ENCODE results near the gene SSC5D. TPM values are rescaled to one million over a fixed set of nuclear protein-coding genes. Genes with fewer than 3 reads are reported as not detected.

The SSC5D gene
- total and polyA plus RNA-seq, 2 donors = 0.80 to 1.8 TPM

- DNase-seq (ENCODE audit: low read depth in 6 of 9, low spot score in 9 of 9) = no peak
- Histone ChIP-seq H3K4me1 (ENCODE audit: control insufficient read depth in 2 of 2, insufficient read depth in 2 of 2, low read length in 2 of 2) (peaks cover 45 to 73% of the 10 kb centered on the region in 2 donors), H3K27me3 (ENCODE audit: control insufficient read depth in 2 of 2, insufficient read depth in 1 of 2, low read length in 1 of 2) (peaks cover 0 to 34% of the 10 kb centered on the region in 2 donors), H3K4me3 (ENCODE audit: low read length in 2 of 2) (no peak overlapping the region), H3K9me3 (ENCODE audit: control insufficient read depth in 2 of 2, insufficient read depth in 1 of 2, low read length in 1 of 2) (peaks cover 0 to 8% of the 10 kb centered on the region in 2 donors), H3K36me3 (ENCODE audit: control insufficient read depth in 2 of 2, insufficient read depth in 2 of 2, low read length in 1 of 2) (peaks cover 8% of the 10 kb centered on the region in 2 donors), H3K27ac (ENCODE audit: low read depth in 1 of 2, low read length in 1 of 2) (peak overlapping the region in 1 of 2 donors; percentile 32)
- WGBS = 81% methylated on average over 21 of the region's 21 CpGs
Observed at GRCh38 chr19:55489711-55490477, 1.7 kb downstream of the SSC5D start.

- peaks cover 41 to 67% of the 10 kb centered on the region in 2 donors for H3K4me1 ChIP-seq (ENCODE audit: control insufficient read depth in 2 of 2, insufficient read depth in 2 of 2, low read length in 2 of 2)
- DNase-seq (ENCODE audit: low read depth in 6 of 9, low spot score in 9 of 9) = no peak
- no peak overlapping the region for H3K4me3 ChIP-seq (ENCODE audit: low read length in 2 of 2)
- peaks cover 8% of the 10 kb centered on the region in 2 donors for H3K36me3 ChIP-seq (ENCODE audit: control insufficient read depth in 2 of 2, insufficient read depth in 2 of 2, low read length in 1 of 2)
- no peak overlapping the region for H3K27ac ChIP-seq (ENCODE audit: low read depth in 1 of 2, low read length in 1 of 2)
- WGBS = 89% methylated on average over 52 of the region's 52 CpGs
- peaks cover 0 to 34% of the 10 kb centered on the region in 2 donors for H3K27me3 ChIP-seq (ENCODE audit: control insufficient read depth in 2 of 2, insufficient read depth in 1 of 2, low read length in 1 of 2)
- H3K9me3 ChIP-seq (ENCODE audit: control insufficient read depth in 2 of 2, insufficient read depth in 1 of 2, low read length in 1 of 2) = peaks cover 0 to 8% of the 10 kb centered on the region in 2 donors
Observed at GRCh38 chr19:55490478-55491432, 2.5 kb downstream of the SSC5D start.

- H3K27me3 ChIP-seq (ENCODE audit: control insufficient read depth in 2 of 2, insufficient read depth in 1 of 2, low read length in 1 of 2) = peaks cover 0 to 34% of the 10 kb centered on the region in 2 donors
- H3K36me3 ChIP-seq (ENCODE audit: control insufficient read depth in 2 of 2, insufficient read depth in 2 of 2, low read length in 1 of 2) = peaks cover 4 to 8% of the 10 kb centered on the region in 2 donors
- H3K9me3 ChIP-seq (ENCODE audit: control insufficient read depth in 2 of 2, insufficient read depth in 1 of 2, low read length in 1 of 2) = peaks cover 0 to 8% of the 10 kb centered on the region in 2 donors
- peak overlapping the region in 1 of 2 donors; percentile 60 for H3K27ac ChIP-seq (ENCODE audit: low read depth in 1 of 2, low read length in 1 of 2)
- DNase-seq (ENCODE audit: low read depth in 6 of 9, low spot score in 9 of 9) = no peak
- H3K4me1 ChIP-seq (ENCODE audit: control insufficient read depth in 2 of 2, insufficient read depth in 2 of 2, low read length in 2 of 2) = peaks cover 32 to 58% of the 10 kb centered on the region in 2 donors
- no peak overlapping the region for H3K4me3 ChIP-seq (ENCODE audit: low read length in 2 of 2)
- 86% methylated on average over 24 of the region's 24 CpGs for WGBS
Observed at GRCh38 chr19:55491546-55492360, 3.5 kb downstream of the SSC5D start.

- Histone ChIP-seq H3K4me1 (ENCODE audit: control insufficient read depth in 2 of 2, insufficient read depth in 2 of 2, low read length in 2 of 2) (peaks cover 25 to 51% of the 10 kb centered on the region in 2 donors), H3K36me3 (ENCODE audit: control insufficient read depth in 2 of 2, insufficient read depth in 2 of 2, low read length in 1 of 2) (peaks cover 0 to 1% of the 10 kb centered on the region in 2 donors), H3K27ac (ENCODE audit: low read depth in 1 of 2, low read length in 1 of 2) (peak overlapping the region in 1 of 2 donors; percentile 60), H3K4me3 (ENCODE audit: low read length in 2 of 2) (no peak overlapping the region), H3K27me3 (ENCODE audit: control insufficient read depth in 2 of 2, insufficient read depth in 1 of 2, low read length in 1 of 2) (peaks cover 0 to 34% of the 10 kb centered on the region in 2 donors), H3K9me3 (ENCODE audit: control insufficient read depth in 2 of 2, insufficient read depth in 1 of 2, low read length in 1 of 2) (peaks cover 0 to 2% of the 10 kb centered on the region in 2 donors)
- WGBS = 59% methylated on average over 12 of the region's 12 CpGs
- DNase-seq (ENCODE audit: low read depth in 6 of 9, low spot score in 9 of 9) = peak in 1 of 9 donors; percentile 48
Observed at GRCh38 chr19:55492362-55492944, 4.2 kb downstream of the SSC5D start.

- Histone ChIP-seq H3K27ac (ENCODE audit: low read depth in 1 of 2, low read length in 1 of 2) (no peak overlapping the region), H3K4me3 (ENCODE audit: low read length in 2 of 2) (no peak overlapping the region), H3K9me3 (ENCODE audit: control insufficient read depth in 2 of 2, insufficient read depth in 1 of 2, low read length in 1 of 2) (no peaks in the 10 kb centered on the region), H3K27me3 (ENCODE audit: control insufficient read depth in 2 of 2, insufficient read depth in 1 of 2, low read length in 1 of 2) (peaks cover 0 to 34% of the 10 kb centered on the region in 2 donors), H3K4me1 (ENCODE audit: control insufficient read depth in 2 of 2, insufficient read depth in 2 of 2, low read length in 2 of 2) (peaks cover 19 to 47% of the 10 kb centered on the region in 2 donors), H3K36me3 (ENCODE audit: control insufficient read depth in 2 of 2, insufficient read depth in 2 of 2, low read length in 1 of 2) (no peaks in the 10 kb centered on the region)
- no peak for DNase-seq (ENCODE audit: low read depth in 6 of 9, low spot score in 9 of 9)
- 76% methylated on average over 18 of the region's 18 CpGs for WGBS
Observed at GRCh38 chr19:55493052-55493644, 4.9 kb downstream of the SSC5D start.

- no peaks in the 10 kb centered on the region for H3K9me3 ChIP-seq (ENCODE audit: control insufficient read depth in 2 of 2, insufficient read depth in 1 of 2, low read length in 1 of 2)
- 67% methylated on average over 38 of the region's 38 CpGs for WGBS
- no peak for DNase-seq (ENCODE audit: low read depth in 6 of 9, low spot score in 9 of 9)
- no peak overlapping the region for H3K27ac ChIP-seq (ENCODE audit: low read depth in 1 of 2, low read length in 1 of 2)
- no peaks in the 10 kb centered on the region for H3K36me3 ChIP-seq (ENCODE audit: control insufficient read depth in 2 of 2, insufficient read depth in 2 of 2, low read length in 1 of 2)
- peaks cover 0 to 34% of the 10 kb centered on the region in 2 donors for H3K27me3 ChIP-seq (ENCODE audit: control insufficient read depth in 2 of 2, insufficient read depth in 1 of 2, low read length in 1 of 2)
- H3K4me3 ChIP-seq (ENCODE audit: low read length in 2 of 2) = no peak overlapping the region
- peaks cover 19 to 49% of the 10 kb centered on the region in 2 donors for H3K4me1 ChIP-seq (ENCODE audit: control insufficient read depth in 2 of 2, insufficient read depth in 2 of 2, low read length in 2 of 2)
Observed at GRCh38 chr19:55493645-55494171, 5.5 kb downstream of the SSC5D start.

GRCh38 chr19:55494172-55494761 is 6.0 kb downstream of the SSC5D start:
- peaks cover 18 to 49% of the 10 kb centered on the region in 2 donors for H3K4me1 ChIP-seq (ENCODE audit: control insufficient read depth in 2 of 2, insufficient read depth in 2 of 2, low read length in 2 of 2)
- H3K4me3 ChIP-seq (ENCODE audit: low read length in 2 of 2) = no peak overlapping the region
- peak in 1 of 9 donors; percentile 33 for DNase-seq (ENCODE audit: low read depth in 6 of 9, low spot score in 9 of 9)
- H3K27me3 ChIP-seq (ENCODE audit: control insufficient read depth in 2 of 2, insufficient read depth in 1 of 2, low read length in 1 of 2) = peaks cover 0 to 34% of the 10 kb centered on the region in 2 donors
- 55% methylated on average over 22 of the region's 22 CpGs for WGBS
- H3K36me3 ChIP-seq (ENCODE audit: control insufficient read depth in 2 of 2, insufficient read depth in 2 of 2, low read length in 1 of 2) = peaks cover 0 to 5% of the 10 kb centered on the region in 2 donors
- no peaks in the 10 kb centered on the region for H3K9me3 ChIP-seq (ENCODE audit: control insufficient read depth in 2 of 2, insufficient read depth in 1 of 2, low read length in 1 of 2)
- no peak overlapping the region for H3K27ac ChIP-seq (ENCODE audit: low read depth in 1 of 2, low read length in 1 of 2)

All from thymus (tissue), 11 donors.